ENCODE measurements around the gene PLEKHM3. TPM values are rescaled to one million over a fixed set of nuclear protein-coding genes. Genes with fewer than 3 reads are reported as not detected.

Gene PLEKHM3
- total and polyA plus RNA-seq, 2 of the 13 experiments (the other 11 are each of a cell fraction or from before 2014, with no cell fraction given): 4.5 to 4.7 TPM

GRCh38 chr2:207819839-207820784 lies 205.2 kb downstream of the PLEKHM3 start (continued):
- peak; percentile 48; the same call in 1 of the 2 replicates for TF ChIP-seq ELF1 (CRISPR knock-in tag; IDR thresholded peaks at IDR 0.05)
- TF ChIP-seq ZBTB8A (CRISPR knock-in tag; IDR thresholded peaks at IDR 0.05; ENCODE audit: borderline replicate concordance, low read depth): no peak
- TF ChIP-seq NCOR1 (IDR thresholded peaks at IDR 0.05; ENCODE audit: borderline replicate concordance, low read length): no peak; the same call in 1 of the 2 replicates
- TF ChIP-seq NBN (conservative IDR thresholded peaks at IDR 0.05): no peak
- TF ChIP-seq ZNF280B (CRISPR knock-in tag; IDR thresholded peaks at IDR 0.05; ENCODE audit: borderline replicate concordance): no peak
- TF ChIP-seq, protein P1, sequence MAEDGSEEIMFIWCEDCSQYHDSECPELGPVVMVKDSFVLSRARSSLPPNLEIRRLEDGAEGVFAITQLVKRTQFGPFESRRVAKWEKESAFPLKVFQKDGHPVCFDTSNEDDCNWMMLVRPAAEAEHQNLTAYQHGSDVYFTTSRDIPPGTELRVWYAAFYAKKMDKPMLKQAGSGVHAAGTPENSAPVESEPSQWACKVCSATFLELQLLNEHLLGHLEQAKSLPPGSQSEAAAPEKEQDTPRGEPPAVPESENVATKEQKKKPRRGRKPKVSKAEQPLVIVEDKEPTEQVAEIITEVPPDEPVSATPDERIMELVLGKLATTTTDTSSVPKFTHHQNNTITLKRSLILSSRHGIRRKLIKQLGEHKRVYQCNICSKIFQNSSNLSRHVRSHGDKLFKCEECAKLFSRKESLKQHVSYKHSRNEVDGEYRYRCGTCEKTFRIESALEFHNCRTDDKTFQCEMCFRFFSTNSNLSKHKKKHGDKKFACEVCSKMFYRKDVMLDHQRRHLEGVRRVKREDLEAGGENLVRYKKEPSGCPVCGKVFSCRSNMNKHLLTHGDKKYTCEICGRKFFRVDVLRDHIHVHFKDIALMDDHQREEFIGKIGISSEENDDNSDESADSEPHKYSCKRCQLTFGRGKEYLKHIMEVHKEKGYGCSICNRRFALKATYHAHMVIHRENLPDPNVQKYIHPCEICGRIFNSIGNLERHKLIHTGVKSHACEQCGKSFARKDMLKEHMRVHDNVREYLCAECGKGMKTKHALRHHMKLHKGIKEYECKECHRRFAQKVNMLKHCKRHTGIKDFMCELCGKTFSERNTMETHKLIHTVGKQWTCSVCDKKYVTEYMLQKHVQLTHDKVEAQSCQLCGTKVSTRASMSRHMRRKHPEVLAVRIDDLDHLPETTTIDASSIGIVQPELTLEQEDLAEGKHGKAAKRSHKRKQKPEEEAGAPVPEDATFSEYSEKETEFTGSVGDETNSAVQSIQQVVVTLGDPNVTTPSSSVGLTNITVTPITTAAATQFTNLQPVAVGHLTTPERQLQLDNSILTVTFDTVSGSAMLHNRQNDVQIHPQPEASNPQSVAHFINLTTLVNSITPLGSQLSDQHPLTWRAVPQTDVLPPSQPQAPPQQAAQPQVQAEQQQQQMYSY (CRISPR knock-in tag; IDR thresholded peaks at IDR 0.05): no peak; the same call in 1 of the 2 replicates
- TF ChIP-seq SSRP1 (CRISPR knock-in tag; IDR thresholded peaks at IDR 0.05): peak; percentile 7; the same call in 1 of the 2 replicates
- TF ChIP-seq ZNF646 (CRISPR knock-in tag; IDR thresholded peaks at IDR 0.05): no peak
- TF ChIP-seq, protein P2, sequence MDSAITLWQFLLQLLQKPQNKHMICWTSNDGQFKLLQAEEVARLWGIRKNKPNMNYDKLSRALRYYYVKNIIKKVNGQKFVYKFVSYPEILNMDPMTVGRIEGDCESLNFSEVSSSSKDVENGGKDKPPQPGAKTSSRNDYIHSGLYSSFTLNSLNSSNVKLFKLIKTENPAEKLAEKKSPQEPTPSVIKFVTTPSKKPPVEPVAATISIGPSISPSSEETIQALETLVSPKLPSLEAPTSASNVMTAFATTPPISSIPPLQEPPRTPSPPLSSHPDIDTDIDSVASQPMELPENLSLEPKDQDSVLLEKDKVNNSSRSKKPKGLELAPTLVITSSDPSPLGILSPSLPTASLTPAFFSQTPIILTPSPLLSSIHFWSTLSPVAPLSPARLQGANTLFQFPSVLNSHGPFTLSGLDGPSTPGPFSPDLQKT (CRISPR knock-in tag; IDR thresholded peaks at IDR 0.05; ENCODE audit: borderline replicate concordance): no peak
- no peak; the same call in 1 of the 2 replicates for TF ChIP-seq SAFB2 (CRISPR knock-in tag; IDR thresholded peaks at IDR 0.05; ENCODE audit: borderline replicate concordance, low read depth)
- TF ChIP-seq, protein P3, sequence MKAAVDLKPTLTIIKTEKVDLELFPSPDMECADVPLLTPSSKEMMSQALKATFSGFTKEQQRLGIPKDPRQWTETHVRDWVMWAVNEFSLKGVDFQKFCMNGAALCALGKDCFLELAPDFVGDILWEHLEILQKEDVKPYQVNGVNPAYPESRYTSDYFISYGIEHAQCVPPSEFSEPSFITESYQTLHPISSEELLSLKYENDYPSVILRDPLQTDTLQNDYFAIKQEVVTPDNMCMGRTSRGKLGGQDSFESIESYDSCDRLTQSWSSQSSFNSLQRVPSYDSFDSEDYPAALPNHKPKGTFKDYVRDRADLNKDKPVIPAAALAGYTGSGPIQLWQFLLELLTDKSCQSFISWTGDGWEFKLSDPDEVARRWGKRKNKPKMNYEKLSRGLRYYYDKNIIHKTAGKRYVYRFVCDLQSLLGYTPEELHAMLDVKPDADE (CRISPR knock-in tag; IDR thresholded peaks at IDR 0.05): no peak
- TF ChIP-seq ESRRA (CRISPR knock-in tag; IDR thresholded peaks at IDR 0.05; ENCODE audit: low read depth): peak; percentile 33; the same call in 1 of the 2 replicates
- peak; percentile 81 for TF ChIP-seq ATF1 (CRISPR knock-in tag; IDR thresholded peaks at IDR 0.05)

Data from HepG2 (cell line).